ENCODE measurements around the gene ZNF597.
A peak's percentile ranks its signal among the peaks of the same experiment; 100 is the strongest.

The ZNF597 gene

GRCh38 chr16:3439637-3440036 lies 3.7 kb downstream of the ZNF597 start:
- DNase-seq, result no peak

- no peak for DNase-seq
Observed at GRCh38 chr16:3434373-3434772, 8.9 kb downstream of the ZNF597 start.

DNA sequence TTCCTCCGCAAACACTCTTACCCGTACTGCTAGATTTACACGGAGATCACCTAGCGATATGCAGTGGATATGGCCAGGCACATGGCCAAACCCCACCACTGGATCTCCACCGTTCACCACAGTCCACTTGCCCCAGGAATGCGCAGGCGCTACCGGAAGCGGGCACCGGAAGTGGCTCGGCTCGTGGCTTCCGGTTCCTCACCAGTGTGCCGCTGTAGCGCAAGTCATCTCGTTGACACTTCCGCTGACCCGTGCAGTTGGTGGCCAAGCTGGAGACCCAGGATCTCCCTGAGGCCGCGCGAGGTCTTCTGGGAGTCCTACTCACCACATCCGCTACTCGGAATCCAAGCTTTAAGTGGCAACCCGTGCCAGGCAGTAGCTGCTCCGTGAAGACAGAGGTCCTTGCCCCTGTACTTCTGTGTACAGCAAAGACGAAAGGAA lies 11.5 kb downstream of the ZNF597 start:
- DNase-seq, result peak; percentile 67

- DNase-seq, result no peak
Observed at GRCh38 chr16:3413730-3414379, 29.4 kb downstream of the ZNF597 start.

DNA sequence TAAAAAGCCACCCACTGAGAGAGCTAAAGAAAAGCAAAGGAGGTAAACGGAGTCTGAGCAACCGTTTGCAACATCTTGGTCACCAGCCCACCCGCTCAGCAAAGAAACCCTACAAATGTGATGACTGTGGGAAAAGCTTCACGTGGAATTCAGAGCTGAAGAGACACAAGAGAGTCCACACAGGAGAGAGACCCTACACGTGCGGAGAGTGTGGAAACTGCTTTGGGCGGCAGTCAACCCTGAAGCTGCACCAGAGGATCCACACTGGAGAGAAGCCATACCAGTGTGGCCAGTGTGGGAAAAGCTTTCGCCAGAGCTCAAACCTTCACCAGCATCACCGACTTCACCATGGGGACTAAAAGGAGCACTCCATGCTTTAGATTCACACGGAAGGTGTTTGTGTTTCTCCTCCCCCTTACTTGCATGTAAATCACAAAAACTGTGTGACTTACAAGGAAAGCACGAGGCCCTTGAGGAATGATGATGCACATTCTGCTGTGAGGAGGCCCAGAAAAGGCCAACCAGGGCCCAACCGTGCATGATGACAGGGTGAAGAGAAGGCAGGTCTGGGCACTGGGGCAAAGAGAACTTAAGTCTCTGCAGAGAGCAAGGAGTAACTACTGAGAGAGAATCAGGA lies 34.6 kb downstream of the ZNF597 start:
- no peak for DNase-seq

- peak; percentile 25 for DNase-seq
Observed at GRCh38 chr16:3401719-3402397, 41.4 kb downstream of the ZNF597 start.

GRCh38 chr16:3400779-3401688 lies 42.3 kb downstream of the ZNF597 start, which contains the start of the genes ZNF174 and ZSCAN32:
Gene ZNF174, plus strand, starts transcription at chr16:3401215. Its CDS starts 790 bp downstream, at chr16:3402005.
Gene ZSCAN32, minus strand, starts transcription at chr16:3401004. Its CDS starts 3,447 bp downstream, at chr16:3397557.
- peak; percentile 98 for DNase-seq

GRCh38 chr16:3400446-3400778 lies 42.9 kb downstream of the ZNF597 start:
- DNase-seq, result no peak

DNA sequence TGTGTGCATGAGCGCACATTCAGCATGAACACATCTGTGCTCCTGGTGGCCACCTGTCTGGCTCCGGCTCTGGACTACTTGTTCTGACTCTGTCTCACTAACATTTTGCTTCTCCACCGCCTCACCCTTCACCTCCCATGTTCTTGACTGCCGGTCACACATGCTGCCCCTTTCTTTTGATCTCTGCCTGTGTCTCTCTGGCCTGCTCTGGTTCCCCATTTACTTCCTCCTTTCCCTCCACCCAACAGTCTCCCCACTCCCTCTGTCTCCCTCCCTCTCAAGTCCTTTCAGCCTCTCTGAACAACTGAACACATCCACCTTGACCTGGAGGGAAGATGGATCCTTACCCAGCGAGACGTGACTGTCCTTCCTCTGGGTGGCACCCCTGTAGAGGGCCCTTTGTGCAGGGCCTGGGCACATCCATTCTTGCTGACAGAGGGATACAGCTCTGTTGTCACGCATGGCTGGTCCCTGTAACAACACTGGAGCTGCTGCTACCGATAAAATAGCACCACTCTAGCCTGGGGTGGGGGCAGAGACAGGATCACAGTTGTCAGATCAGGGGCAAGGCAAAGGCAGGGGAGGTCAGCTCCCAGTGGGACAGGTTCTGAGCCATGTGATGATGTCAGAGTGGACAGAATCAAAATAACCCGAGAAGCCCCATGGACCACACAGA lies 53.5 kb downstream of the ZNF597 start:
- DNase-seq, result no peak

DNA sequence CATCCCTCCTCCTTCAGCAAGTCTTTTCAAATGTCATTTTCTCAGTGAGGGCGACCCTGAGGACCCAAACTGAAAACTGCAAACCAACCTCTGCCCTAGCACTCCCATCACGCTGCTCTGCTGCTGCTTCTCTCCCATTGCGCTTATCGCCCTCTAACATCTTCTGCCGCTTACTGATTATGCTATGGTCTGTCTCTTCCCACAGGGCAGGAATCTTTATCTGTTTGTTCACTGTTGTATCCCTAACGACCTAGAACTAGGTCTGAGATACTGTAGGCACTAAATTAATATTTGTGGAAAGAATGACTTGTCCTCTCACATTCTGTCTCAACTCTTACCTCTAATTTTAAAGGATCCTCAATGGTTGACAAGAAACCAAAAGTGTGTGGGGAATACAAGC lies 55.0 kb downstream of the ZNF597 start:
- DNase-seq, result peak; percentile 82

DNA sequence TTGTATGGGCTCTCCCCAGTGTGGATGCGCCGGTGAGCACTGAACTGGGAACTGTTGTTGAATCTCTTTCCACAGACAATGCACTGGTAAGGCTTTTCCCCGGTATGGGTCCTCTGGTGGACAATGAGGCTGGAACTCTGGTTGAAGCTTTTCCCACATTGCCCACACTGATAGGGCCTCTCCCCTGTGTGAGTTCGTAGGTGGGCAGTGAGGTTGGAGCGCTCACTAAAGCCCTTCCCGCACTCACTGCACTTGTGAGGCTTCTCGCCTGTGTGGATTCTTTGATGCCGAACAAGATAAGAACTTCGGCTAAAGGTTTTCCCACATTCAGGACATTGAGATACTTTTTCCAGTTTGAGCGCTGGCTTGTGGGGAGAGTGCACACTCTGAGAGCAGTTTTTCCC lies 60.3 kb downstream of the ZNF597 start:
- DNase-seq, result no peak

Measured in hematopoietic multipotent progenitor cell treated with erythropoietin and hydrocortisone succinate and interleukin-3 and kit ligand, for 8 days (in vitro differentiated cells).